Measurements from ENCODE around the gene MRC2. TPM values are rescaled to one million over a fixed set of nuclear protein-coding genes. Genes with fewer than 3 reads are reported as not detected.
A peak's percentile ranks its signal among the peaks of the same experiment; 100 is the strongest.

Gene MRC2
- total and polyA plus RNA-seq, 4 experiments from 2014 or later = 0.71 to 8.7 (median 6.7) TPM; not detected in 1

GRCh38 chr17:62705156-62705777 lies 77.8 kb downstream of the MRC2 start:
- Histone ChIP-seq H3K27me3 (ENCODE audit: insufficient read depth, low read length) (no peaks in the 10 kb centered on the region), H3K36me3 (ENCODE audit: insufficient read depth, low read length) (no peaks in the 10 kb centered on the region), H3K9me3 (ENCODE audit: control insufficient read depth in 1 of 2, low read length in 2 of 2) (no peaks in the 10 kb centered on the region), H3K4me3 (ENCODE audit: low read length in 2 of 2) (no peak overlapping the region), H3K4me1 (ENCODE audit: insufficient read depth, low read length) (peaks cover 10% of the 10 kb centered on the region), H3K27ac (ENCODE audit: low read depth, low read length) (no peak overlapping the region)
- Mint-ChIP-seq H3K27me3 (no peaks in the 10 kb centered on the region), H3K36me3 (no peaks in the 10 kb centered on the region), H3K27ac (peak overlapping the region in 3 of 7 donors; percentile 53 to 67 (median 65)), H3K9me3 (peaks cover 0 to 2% (median 0%) of the 10 kb centered on the region in 8 donors), H3K4me3 (peak overlapping the region; percentile 61 to 84 (median 79)), H3K4me1 (peaks cover 3 to 19% (median 4%) of the 10 kb centered on the region in 4 donors)
- ChIA-PET POLR2A (ENCODE audit: partially characterized antibody) (interaction anchor here (1.3 to 2.5 kb wide), 3 partner anchors 19 to 260 kb away, joined by 3 to 10 read pairs (median 5); no protein-coding TSS in a partner anchor), CTCF (ENCODE audit: partially characterized antibody) (interaction anchor here (1.0 to 3.0 kb wide), 7 partner anchors 15 to 701 kb away, joined by 3 to 14 read pairs (median 4); no protein-coding TSS in a partner anchor)
- no peak for DNase-seq
- intact Hi-C loops (cut with micrococcal nuclease) = no loop called here

- Mint-ChIP-seq H3K4me1 (peaks cover 3 to 19% (median 4%) of the 10 kb centered on the region in 4 donors), H3K4me3 (peak overlapping the region; percentile 17 to 79 (median 64)), H3K27me3 (no peaks in the 10 kb centered on the region), H3K9me3 (peaks cover 0 to 2% (median 0%) of the 10 kb centered on the region in 8 donors), H3K27ac (peak overlapping the region in 2 of 7 donors; percentile 42 to 52), H3K36me3 (no peaks in the 10 kb centered on the region)
- Histone ChIP-seq H3K9me3 (ENCODE audit: control insufficient read depth in 1 of 2, low read length in 2 of 2) (no peaks in the 10 kb centered on the region), H3K27ac (ENCODE audit: low read depth, low read length) (no peak overlapping the region), H3K27me3 (ENCODE audit: insufficient read depth, low read length) (no peaks in the 10 kb centered on the region), H3K36me3 (ENCODE audit: insufficient read depth, low read length) (no peaks in the 10 kb centered on the region), H3K4me3 (ENCODE audit: low read length in 2 of 2) (no peak overlapping the region), H3K4me1 (ENCODE audit: insufficient read depth, low read length) (peaks cover 10% of the 10 kb centered on the region)
- intact Hi-C loops (cut with micrococcal nuclease) = no loop called here
- no peak for DNase-seq
- ChIA-PET CTCF (ENCODE audit: partially characterized antibody) (interaction anchor here (1.1 to 1.9 kb wide), 3 partner anchors 17 to 18 kb away, joined by 3 to 7 read pairs (median 4); no protein-coding TSS in a partner anchor), POLR2A (ENCODE audit: partially characterized antibody) (interaction anchor here (1.3 to 1.7 kb wide), 2 partner anchors 18 to 259 kb away, joined by 3 to 5 read pairs; no protein-coding TSS in a partner anchor)
Measured at GRCh38 chr17:62705778-62706597, 78.5 kb downstream of the MRC2 start.

DNA sequence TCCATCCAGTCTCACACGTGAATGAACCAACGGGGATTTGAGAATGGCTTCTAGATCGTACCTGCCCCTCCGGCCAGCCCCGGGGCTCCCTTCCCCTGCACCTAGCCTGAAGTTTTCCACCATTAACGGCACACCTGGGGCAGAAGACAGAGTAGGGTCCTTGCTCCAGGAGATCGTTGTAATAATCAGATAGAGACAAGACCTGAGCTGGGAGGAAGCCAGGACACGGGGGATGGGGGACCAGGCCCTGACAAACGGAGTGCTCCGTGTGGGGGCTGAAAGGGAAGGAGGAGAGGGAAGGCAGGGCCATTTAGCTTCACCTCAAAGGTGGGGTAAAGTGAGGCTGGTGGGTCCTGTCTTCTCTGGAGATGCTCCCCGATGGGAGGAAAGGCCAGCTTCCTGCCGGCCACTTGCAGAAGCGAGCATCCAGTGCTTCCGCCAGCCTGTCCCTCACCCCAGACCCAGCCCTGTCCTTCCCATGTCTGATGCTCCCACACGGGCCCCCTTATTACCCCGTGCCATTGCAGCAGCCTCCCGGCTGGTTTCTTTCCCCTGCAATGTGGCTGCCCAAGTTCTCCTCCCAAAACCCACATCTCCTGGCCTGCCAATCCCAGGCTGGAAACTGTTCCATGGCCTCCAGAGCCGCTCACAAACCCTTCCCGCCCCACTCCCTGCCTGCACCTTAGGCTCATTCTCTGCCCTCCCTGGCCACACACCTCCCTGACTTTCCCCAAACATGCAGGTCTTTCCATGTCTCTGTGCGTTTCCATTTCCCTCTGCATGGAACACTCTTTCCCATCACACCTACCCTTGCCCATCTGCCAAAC lies 79.3 kb downstream of the MRC2 start:
- Mint-ChIP-seq H3K4me1 (peaks cover 3 to 19% (median 4%) of the 10 kb centered on the region in 4 donors), H3K27me3 (no peaks in the 10 kb centered on the region), H3K27ac (no peak overlapping the region), H3K36me3 (no peaks in the 10 kb centered on the region), H3K9me3 (peaks cover 0 to 2% (median 0%) of the 10 kb centered on the region in 8 donors), H3K4me3 (peak overlapping the region in 2 of 8 donors; percentile 8 to 36)
- POLR2A ChIA-PET (ENCODE audit: partially characterized antibody) = interaction anchor here (1.7 kb wide), 1 partner anchor 18 kb away, joined by 5 read pairs; no protein-coding TSS in a partner anchor
- CTCF ChIA-PET (ENCODE audit: partially characterized antibody) = interaction anchor here (1.1 to 1.9 kb wide), 2 partner anchors 16 to 18 kb away, joined by 3 to 4 read pairs; no protein-coding TSS in a partner anchor
- H3K4me3 ChIP-seq (ENCODE audit: low read length in 2 of 2) = no peak overlapping the region
- no peaks in the 10 kb centered on the region for H3K36me3 ChIP-seq (ENCODE audit: insufficient read depth, low read length)
- DNase-seq = no peak
- intact Hi-C loops (cut with micrococcal nuclease) = no loop called here
- H3K27ac ChIP-seq (ENCODE audit: low read depth, low read length) = no peak overlapping the region
- H3K9me3 ChIP-seq (ENCODE audit: control insufficient read depth in 1 of 2, low read length in 2 of 2) = no peaks in the 10 kb centered on the region
- H3K27me3 ChIP-seq (ENCODE audit: insufficient read depth, low read length) = no peaks in the 10 kb centered on the region
- peaks cover 10% of the 10 kb centered on the region for H3K4me1 ChIP-seq (ENCODE audit: insufficient read depth, low read length)

DNA sequence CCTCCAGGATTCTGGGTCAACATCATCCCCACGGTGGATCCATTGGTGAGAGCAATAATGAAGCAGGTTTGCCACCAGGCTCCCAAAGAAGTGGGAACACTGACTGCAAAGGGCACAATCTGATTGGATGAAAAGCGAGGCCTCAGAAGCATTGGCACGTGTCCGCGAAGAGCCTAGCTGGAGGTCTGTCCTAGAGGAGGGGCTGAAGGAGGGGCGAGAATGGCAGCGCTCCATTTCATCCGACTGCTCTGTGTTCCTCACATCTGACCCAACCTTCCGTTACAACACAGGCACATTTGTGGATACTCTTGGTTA lies 79.9 kb downstream of the MRC2 start:
- CTCF ChIA-PET (ENCODE audit: partially characterized antibody) = interaction anchor here (1.9 kb wide), 1 partner anchor 17 kb away, joined by 4 read pairs; no protein-coding TSS in a partner anchor
- Histone ChIP-seq H3K36me3 (ENCODE audit: insufficient read depth, low read length) (no peaks in the 10 kb centered on the region), H3K9me3 (ENCODE audit: control insufficient read depth in 1 of 2, low read length in 2 of 2) (no peaks in the 10 kb centered on the region), H3K4me1 (ENCODE audit: insufficient read depth, low read length) (peaks cover 10% of the 10 kb centered on the region), H3K27ac (ENCODE audit: low read depth, low read length) (no peak overlapping the region), H3K27me3 (ENCODE audit: insufficient read depth, low read length) (no peaks in the 10 kb centered on the region), H3K4me3 (ENCODE audit: low read length in 2 of 2) (no peak overlapping the region)
- Mint-ChIP-seq H3K36me3 (no peaks in the 10 kb centered on the region), H3K4me3 (peak overlapping the region in 1 of 8 donors; percentile 7), H3K9me3 (peaks cover 0 to 2% (median 0%) of the 10 kb centered on the region in 8 donors), H3K4me1 (peaks cover 3 to 19% (median 4%) of the 10 kb centered on the region in 4 donors), H3K27ac (no peak overlapping the region), H3K27me3 (no peaks in the 10 kb centered on the region)
- DNase-seq = no peak
- POLR2A ChIA-PET (ENCODE audit: partially characterized antibody) = no interaction called here
- intact Hi-C loops (cut with micrococcal nuclease) = no loop called here

- Mint-ChIP-seq H3K27ac (no peak overlapping the region), H3K9me3 (peaks cover 0 to 2% (median 0%) of the 10 kb centered on the region in 8 donors), H3K4me1 (peaks cover 3 to 15% (median 4%) of the 10 kb centered on the region in 4 donors), H3K36me3 (no peaks in the 10 kb centered on the region), H3K4me3 (no peak overlapping the region), H3K27me3 (no peaks in the 10 kb centered on the region)
- Histone ChIP-seq H3K27ac (ENCODE audit: low read depth, low read length) (no peak overlapping the region), H3K27me3 (ENCODE audit: insufficient read depth, low read length) (no peaks in the 10 kb centered on the region), H3K4me1 (ENCODE audit: insufficient read depth, low read length) (peaks cover 7% of the 10 kb centered on the region), H3K36me3 (ENCODE audit: insufficient read depth, low read length) (no peaks in the 10 kb centered on the region), H3K4me3 (ENCODE audit: low read length in 2 of 2) (no peak overlapping the region), H3K9me3 (ENCODE audit: control insufficient read depth in 1 of 2, low read length in 2 of 2) (no peaks in the 10 kb centered on the region)
- intact Hi-C loops (cut with micrococcal nuclease) = no loop called here
- DNase-seq = no peak
- CTCF ChIA-PET (ENCODE audit: partially characterized antibody) = interaction anchor here (1.1 to 1.4 kb wide), 2 partner anchors 14 to 20 kb away, joined by 3 to 4 read pairs; no protein-coding TSS in a partner anchor
- POLR2A ChIA-PET (ENCODE audit: partially characterized antibody) = interaction anchor here (0.5 kb wide), 1 partner anchor 10 kb away, joined by 3 read pairs; no protein-coding TSS in a partner anchor
Measured at GRCh38 chr17:62708587-62708986, 81.1 kb downstream of the MRC2 start.

- CTCF ChIA-PET (ENCODE audit: partially characterized antibody) = interaction anchor here (1.0 to 1.8 kb wide), 2 partner anchors 12 to 694 kb away, joined by 3 to 6 read pairs; no protein-coding TSS in a partner anchor
- POLR2A ChIA-PET (ENCODE audit: partially characterized antibody) = no interaction called here
- no peaks in the 10 kb centered on the region for H3K9me3 ChIP-seq (ENCODE audit: control insufficient read depth in 1 of 2, low read length in 2 of 2)
- intact Hi-C loops (cut with micrococcal nuclease) = no loop called here
- no peaks in the 10 kb centered on the region for H3K36me3 Mint-ChIP-seq
- H3K9me3 Mint-ChIP-seq = peaks cover 0 to 2% (median 0%) of the 10 kb centered on the region in 8 donors
- H3K4me3 ChIP-seq (ENCODE audit: low read length in 2 of 2) = no peak overlapping the region
- no peak overlapping the region for H3K4me3 Mint-ChIP-seq
- no peak overlapping the region for H3K27ac ChIP-seq (ENCODE audit: low read depth, low read length)
- no peaks in the 10 kb centered on the region for H3K27me3 Mint-ChIP-seq
- H3K27me3 ChIP-seq (ENCODE audit: insufficient read depth, low read length) = no peaks in the 10 kb centered on the region
- no peaks in the 10 kb centered on the region for H3K4me1 ChIP-seq (ENCODE audit: insufficient read depth, low read length)
- H3K27ac Mint-ChIP-seq = no peak overlapping the region
- no peak for DNase-seq
- peaks cover 0 to 1% (median 0%) of the 10 kb centered on the region in 4 donors for H3K4me1 Mint-ChIP-seq
- H3K36me3 ChIP-seq (ENCODE audit: insufficient read depth, low read length) = no peaks in the 10 kb centered on the region
Measured at GRCh38 chr17:62712171-62712581, 84.7 kb downstream of the MRC2 start.
